H9 (cell line): ENCODE measurements around the gene VKORC1. TPM values are rescaled to one million over a fixed set of nuclear protein-coding genes. Genes with fewer than 3 reads are reported as not detected.

Experiments used
- DNase-seq: peaks from one replicate; pipeline ENCODE4 v3.0.0-alpha.2; 2017
- H2AFZ ChIP-seq: one replicate; pipeline ENCODE4 v1.6.1; 2013; ENCODE audit warnings: mild to moderate bottlenecking, low read length, control low read depth, moderate library complexity
- H2AK5ac ChIP-seq: 2 replicates; pipeline ENCODE4 v1.6.1; 2013; ENCODE audit warnings: low read length, control low read depth, mixed read lengths; ENCODE audit not compliant: insufficient read length
- H2BK120ac ChIP-seq: one replicate; pipeline ENCODE4 v1.6.1; 2013; ENCODE audit warnings: low read depth, mild to moderate bottlenecking, low read length, control low read depth, inconsistent platforms; ENCODE audit not compliant: poor library complexity, severe bottlenecking
- H2BK12ac ChIP-seq: 2 replicates; pipeline ENCODE4 v1.6.1; 2013; ENCODE audit warnings: low read length, control low read depth, mixed read lengths, low read depth; ENCODE audit not compliant: insufficient read length
- H2BK15ac ChIP-seq: 2 replicates; pipeline ENCODE4 v1.6.1; 2013; ENCODE audit warnings: low read depth, low read length, control low read depth
- H2BK20ac ChIP-seq: one replicate; pipeline ENCODE4 v1.6.1; 2013; ENCODE audit warnings: low read depth, mild to moderate bottlenecking, low read length, control low read depth, inconsistent platforms; ENCODE audit not compliant: poor library complexity, severe bottlenecking
- H2BK5ac ChIP-seq: 2 replicates; pipeline ENCODE4 v1.6.1; 2013; ENCODE audit warnings: low read length, control low read depth, mixed read lengths; ENCODE audit not compliant: insufficient read length
- H3K14ac ChIP-seq: 2 replicates; pipeline ENCODE4 v1.6.1; 2013; ENCODE audit warnings: low read length, control low read depth; ENCODE audit not compliant: insufficient read depth
- H3K18ac ChIP-seq: 2 replicates; pipeline ENCODE4 v1.6.1; 2013; ENCODE audit warnings: low read depth, mild to moderate bottlenecking, mixed read lengths, low read length, control low read depth; ENCODE audit not compliant: insufficient read length
- H3K23ac ChIP-seq: 2 replicates; pipeline ENCODE4 v1.6.1; 2013; ENCODE audit warnings: low read length, control low read depth, mixed read lengths, low read depth; ENCODE audit not compliant: insufficient read length
- H3K23me2 ChIP-seq: 2 replicates; pipeline ENCODE4 v1.6.1; 2013; ENCODE audit warnings: low read depth, mild to moderate bottlenecking, mixed read lengths, low read length, control low read depth; ENCODE audit not compliant: insufficient read length, poor library complexity, severe bottlenecking
- H3K27ac ChIP-seq: 2 replicates; pipeline ENCODE4 v1.5.1; 2013; ENCODE audit warnings: low read length, control low read depth, mixed read lengths, low read depth; ENCODE audit not compliant: insufficient read length
- H3K27me3 ChIP-seq: 2 replicates; pipeline ENCODE4 v1.6.1; 2013; ENCODE audit warnings: low read length, control low read depth, inconsistent platforms; ENCODE audit not compliant: insufficient read depth
- H3K4ac ChIP-seq: 2 replicates; pipeline ENCODE4 v1.6.1; 2013; ENCODE audit warnings: low read depth, mild to moderate bottlenecking, control low read depth, inconsistent platforms, low read length, moderate library complexity
- H3K4me1 ChIP-seq: 2 replicates; pipeline ENCODE4 v1.6.1; 2013; ENCODE audit warnings: low read length, control low read depth, inconsistent platforms; ENCODE audit not compliant: insufficient read depth
- H3K4me2 ChIP-seq: 2 replicates; pipeline ENCODE4 v1.6.1; 2013; ENCODE audit warnings: low read length, control low read depth, mixed read lengths; ENCODE audit not compliant: insufficient read length, insufficient read depth
- H3K56ac ChIP-seq: 2 replicates; pipeline ENCODE4 v1.6.1; 2013; ENCODE audit warnings: low read depth, mild to moderate bottlenecking, mixed read lengths, low read length, control low read depth; ENCODE audit not compliant: insufficient read length
- H3K79me1 ChIP-seq: 2 replicates; pipeline ENCODE4 v1.6.1; 2013; ENCODE audit warnings: low read depth, mild to moderate bottlenecking, moderate library complexity, low read length, control low read depth, inconsistent platforms; ENCODE audit not compliant: insufficient read depth, poor library complexity, severe bottlenecking
- H3K79me2 ChIP-seq: 2 replicates; pipeline ENCODE4 v1.6.1; 2013; ENCODE audit warnings: low read length, control low read depth, inconsistent platforms; ENCODE audit not compliant: insufficient read depth
- H3K9ac ChIP-seq: 2 replicates; pipeline ENCODE4 v1.6.1; 2013; ENCODE audit warnings: low read length, control low read depth, mixed read lengths; ENCODE audit not compliant: insufficient read length; ENCODE audit errors: extremely low read depth
- H3K9me3 ChIP-seq: one replicate; pipeline ENCODE4 v1.6.1; 2013; ENCODE audit warnings: low read depth, low read length, inconsistent platforms; ENCODE audit not compliant: control insufficient read depth
- H3T11ph ChIP-seq: one replicate; pipeline ENCODE4 v1.6.1; 2013; ENCODE audit warnings: mild to moderate bottlenecking, low read length, control low read depth, inconsistent platforms
- H4K20me1 ChIP-seq: one replicate; pipeline ENCODE4 v1.6.1; 2013; ENCODE audit not compliant: control insufficient read depth, insufficient read length, insufficient read depth
- H4K5ac ChIP-seq: 2 replicates; pipeline ENCODE4 v1.6.1; 2013; ENCODE audit warnings: low read depth, mild to moderate bottlenecking, mixed read lengths, low read length, control low read depth; ENCODE audit not compliant: insufficient read length
- H4K8ac ChIP-seq: replicated peaks from 2 replicates; pipeline ENCODE4 v1.6.1; 2013; ENCODE audit warnings: low read length, control low read depth, mixed read lengths, low read depth; ENCODE audit not compliant: insufficient read length
- H4K91ac ChIP-seq: 2 replicates; pipeline ENCODE4 v1.6.1; 2013; ENCODE audit warnings: low read depth, mild to moderate bottlenecking, moderate library complexity, mixed read lengths, low read length, control low read depth; ENCODE audit not compliant: insufficient read length
- H3K27ac Mint-ChIP-seq, 3 experiments: 2 replicates in 2 of 3; 3 replicates in 1 of 3; pipeline ENCODE4 v1.8.0; 2020 to 2021; ENCODE audit warnings: mixed read lengths in 3 of 3, mild to moderate bottlenecking in 1 of 3, moderate library complexity in 1 of 3
- H3K27me3 Mint-ChIP-seq: 2 replicates; pipeline ENCODE4 v1.8.0; 2021; ENCODE audit warnings: low read depth, mild to moderate bottlenecking, moderate library complexity, mixed read lengths
- H3K36me3 Mint-ChIP-seq, 3 experiments: 2 replicates in 2 of 3; 3 replicates in 1 of 3; pipeline ENCODE4 v1.8.0; 2020 to 2021; ENCODE audit warnings: low read depth in 3 of 3, mixed read lengths in 3 of 3; ENCODE audit not compliant: insufficient read depth in 1 of 3
- H3K4me1 Mint-ChIP-seq, 2 experiments: 2 replicates each; pipeline ENCODE4 v1.8.0; 2020; ENCODE audit warnings: mixed read lengths in 2 of 2
- H3K4me3 Mint-ChIP-seq, 2 experiments: 2 replicates in 1 of 2; 3 replicates in 1 of 2; pipeline ENCODE4 v1.8.0; 2020 to 2021; ENCODE audit warnings: mild to moderate bottlenecking in 2 of 2, mixed read lengths in 2 of 2, moderate library complexity in 1 of 2
- H3K9me3 Mint-ChIP-seq, 2 experiments: 2 replicates in 1 of 2; 3 replicates in 1 of 2; pipeline ENCODE4 v1.8.0; 2020; ENCODE audit warnings: mild to moderate bottlenecking in 2 of 2, mixed read lengths in 2 of 2, moderate library complexity in 1 of 2
- CTCF ChIP-seq: fragments of 200-600 bp; sonication (generic); conservative IDR thresholded peaks from 3 replicates; pipeline ENCODE4 v1.8.0; 2021; ENCODE audit warnings: antibody characterized with exemption, mild to moderate bottlenecking
- WGBS: extraction: QIAGEN DNeasy Blood & Tissue Kit; methylation state at CpG from one replicate; pipeline ENCODE4 v1.1.7; 2013; ENCODE audit warnings: missing lambda C conversion rate, low lambda C conversion rate, mixed read lengths; ENCODE audit not compliant: insufficient read length; ENCODE audit errors: extremely low coverage; 5-methylcytosine and 5-hydroxymethylcytosine counted together
- total RNA-seq: library from RNA; stranded (reverse); gene quantifications from 2 replicates; pipeline ENCODE4 v1.2.1, GENCODE V29; 2021

VKORC1 gene
- total RNA-seq, 1 experiment from 2014 or later = 93.9 TPM

GRCh38 chr16:31055613-31056012, 39.0 kb downstream of the VKORC1 start:
- no peak for DNase-seq
- H3K27ac Mint-ChIP-seq = peak overlapping the region; percentile 42 to 98 (median 65); a peak in 6 of 7 replicates
- no peak overlapping the region for H4K8ac ChIP-seq

More at GRCh38 chr16:31055613-31056012, 39.0 kb downstream of the VKORC1 start:
- H3K23me2 ChIP-seq = no peaks in the 10 kb centered on the region
- H2BK15ac ChIP-seq = no peak overlapping the region
- Mint-ChIP-seq H3K27me3 (peaks cover 3% of the 10 kb centered on the region), H3K36me3 (peaks cover 4 to 11% (median 6%) of the 10 kb centered on the region in 3 experiments; a peak in 5 of 7 replicates), H3K4me1 (peaks cover 7 to 18% of the 10 kb centered on the region in 2 experiments), H3K4me3 (peak overlapping the region in 1 of 2 experiments; percentile 16; a peak in 2 of 5 replicates), H3K9me3 (no peaks in the 10 kb centered on the region)
- H3K79me2 ChIP-seq = no peaks in the 10 kb centered on the region
- no peak overlapping the region for H2BK5ac ChIP-seq
- H4K20me1 ChIP-seq = no peaks in the 10 kb centered on the region
- H2BK20ac ChIP-seq = no peak overlapping the region
- H3K18ac ChIP-seq = no peak overlapping the region
- no peak overlapping the region for H2BK12ac ChIP-seq
- no peak overlapping the region for H3K4ac ChIP-seq
- no peak overlapping the region for H3K14ac ChIP-seq
- TF ChIP-seq CTCF = no peak
- H2BK120ac ChIP-seq = no peak overlapping the region
- no peaks in the 10 kb centered on the region for H3K9me3 ChIP-seq
- no peaks in the 10 kb centered on the region for H3K4me1 ChIP-seq
- no peak overlapping the region for H4K91ac ChIP-seq
- no peak overlapping the region for H3K4me2 ChIP-seq
- no peaks in the 10 kb centered on the region for H3K79me1 ChIP-seq
- H3T11ph ChIP-seq = no peak overlapping the region
- no peak overlapping the region for H2AK5ac ChIP-seq
- no peak overlapping the region for H3K9ac ChIP-seq
- no peak overlapping the region for H3K27ac ChIP-seq
- no peaks in the 10 kb centered on the region for H3K27me3 ChIP-seq
- WGBS = no CpG with 5 or more reads among the region's 4 CpGs
- no peak overlapping the region for H3K23ac ChIP-seq
- no peak overlapping the region for H4K5ac ChIP-seq
- H2AFZ ChIP-seq = no peak overlapping the region
- no peak overlapping the region for H3K56ac ChIP-seq
